ENCODE data around the gene KCND3. TPM values are rescaled to one million over a fixed set of nuclear protein-coding genes. Genes with fewer than 3 reads are reported as not detected.

The KCND3 gene
- total RNA-seq, 6 donors from 2014 or later: 2.7 to 6.4 (median 5.4) TPM

DNA sequence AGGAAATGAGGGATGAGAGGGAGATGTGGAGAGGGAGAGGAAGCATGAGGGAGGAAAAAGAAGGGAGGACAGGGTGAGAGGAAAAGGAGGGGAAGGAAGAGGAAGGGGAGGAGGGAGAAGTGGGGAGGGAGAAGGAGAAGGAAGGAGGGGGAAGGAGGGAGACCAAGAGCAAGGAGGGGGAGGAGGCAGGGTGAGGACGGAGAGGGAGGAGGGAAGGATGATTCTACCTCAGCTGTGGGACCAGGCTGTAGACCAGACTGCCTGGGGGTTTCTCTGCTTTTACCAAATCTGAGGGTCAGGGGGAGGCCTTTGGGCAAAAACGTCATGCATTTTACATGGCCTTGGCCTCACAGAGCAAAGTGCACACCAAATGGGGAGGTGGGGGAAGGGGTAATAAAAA is 94.5 kb downstream of the KCND3 start:
- Histone ChIP-seq H3K27me3 (no peaks in the 10 kb centered on the region), H3K36me3 (no peaks in the 10 kb centered on the region), H3K4me3 (no peak overlapping the region), H3K4me1 (peaks cover 0 to 9% (median 0%) of the 10 kb centered on the region in 4 donors), H3K27ac (no peak overlapping the region), H3K9me3 (no peaks in the 10 kb centered on the region)
- TF ChIP-seq POLR2A (IDR thresholded peaks at IDR 0.05) (no peak), EP300 (IDR thresholded peaks at IDR 0.05) (no peak), POLR2AphosphoS5 (IDR thresholded peaks at IDR 0.05) (no peak)
- TF ChIP-seq, protein P1, sequence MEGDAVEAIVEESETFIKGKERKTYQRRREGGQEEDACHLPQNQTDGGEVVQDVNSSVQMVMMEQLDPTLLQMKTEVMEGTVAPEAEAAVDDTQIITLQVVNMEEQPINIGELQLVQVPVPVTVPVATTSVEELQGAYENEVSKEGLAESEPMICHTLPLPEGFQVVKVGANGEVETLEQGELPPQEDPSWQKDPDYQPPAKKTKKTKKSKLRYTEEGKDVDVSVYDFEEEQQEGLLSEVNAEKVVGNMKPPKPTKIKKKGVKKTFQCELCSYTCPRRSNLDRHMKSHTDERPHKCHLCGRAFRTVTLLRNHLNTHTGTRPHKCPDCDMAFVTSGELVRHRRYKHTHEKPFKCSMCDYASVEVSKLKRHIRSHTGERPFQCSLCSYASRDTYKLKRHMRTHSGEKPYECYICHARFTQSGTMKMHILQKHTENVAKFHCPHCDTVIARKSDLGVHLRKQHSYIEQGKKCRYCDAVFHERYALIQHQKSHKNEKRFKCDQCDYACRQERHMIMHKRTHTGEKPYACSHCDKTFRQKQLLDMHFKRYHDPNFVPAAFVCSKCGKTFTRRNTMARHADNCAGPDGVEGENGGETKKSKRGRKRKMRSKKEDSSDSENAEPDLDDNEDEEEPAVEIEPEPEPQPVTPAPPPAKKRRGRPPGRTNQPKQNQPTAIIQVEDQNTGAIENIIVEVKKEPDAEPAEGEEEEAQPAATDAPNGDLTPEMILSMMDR (IDR thresholded peaks at IDR 0.05): no peak
- ATAC-seq (ENCODE audit: low FRiP score in 2 of 2) (no peak), DNase-seq (no peak)
- WGBS, 2 donors: 43 to 62% methylated on average over 2 of the region's 2 CpGs

DNA sequence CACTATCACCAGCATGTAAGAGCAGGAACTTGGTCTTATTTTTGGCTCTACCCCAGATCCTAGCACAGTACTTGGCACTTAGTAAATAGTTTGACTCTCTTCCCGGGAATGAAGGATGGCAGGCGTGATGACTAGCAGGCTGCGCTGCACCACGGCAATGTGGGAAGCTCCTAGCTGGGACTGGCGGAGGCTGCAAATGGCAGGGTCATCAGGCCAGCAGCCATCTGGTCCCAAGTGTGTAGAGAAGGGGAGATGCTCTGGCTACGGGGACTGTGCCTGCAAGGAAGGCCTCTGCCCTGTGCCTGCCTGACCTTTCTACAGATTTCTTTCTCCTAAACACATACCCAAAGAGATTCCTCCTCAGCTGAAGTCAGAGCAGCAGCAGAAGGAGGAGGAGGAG is 95.0 kb downstream of the KCND3 start:
- H3K4me3 ChIP-seq: no peak overlapping the region
- H3K4me1 ChIP-seq: peaks cover 0 to 9% (median 0%) of the 10 kb centered on the region in 4 donors
- no peak overlapping the region for H3K27ac ChIP-seq
- TF ChIP-seq POLR2A (IDR thresholded peaks at IDR 0.05): no peak
- TF ChIP-seq, protein P1 (IDR thresholded peaks at IDR 0.05): no peak
- no peak for TF ChIP-seq POLR2AphosphoS5 (IDR thresholded peaks at IDR 0.05)
- no peak for TF ChIP-seq EP300 (IDR thresholded peaks at IDR 0.05)
- no peaks in the 10 kb centered on the region for H3K9me3 ChIP-seq
- 85 to 93% methylated on average over 6 of the region's 6 CpGs for WGBS, 2 donors
- ATAC-seq (ENCODE audit: low FRiP score in 2 of 2) (no peak), DNase-seq (no peak)
- H3K36me3 ChIP-seq: no peaks in the 10 kb centered on the region
- no peaks in the 10 kb centered on the region for H3K27me3 ChIP-seq

DNA sequence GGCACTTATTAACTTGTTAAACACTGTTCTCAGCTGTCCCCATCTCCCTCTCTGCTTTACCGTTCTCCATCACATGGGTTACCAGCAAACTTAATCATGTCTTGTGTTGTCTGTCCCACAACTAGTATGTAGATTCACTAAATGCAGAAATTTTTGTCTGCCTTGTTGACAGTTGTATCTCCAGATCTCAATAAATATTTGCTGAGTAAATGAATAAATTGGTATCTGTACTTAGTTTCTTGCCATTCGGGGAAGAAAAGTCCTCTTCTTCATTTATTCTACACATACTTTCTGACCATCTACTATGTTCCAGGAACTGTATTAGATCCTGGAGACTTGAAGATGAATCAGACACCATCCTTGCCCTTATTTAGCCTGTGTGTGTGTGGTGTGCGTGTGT is 97.9 kb downstream of the KCND3 start:
- no peak overlapping the region for H3K27ac ChIP-seq
- WGBS, 2 donors: 68 to 80% methylated on average over 3 of the region's 3 CpGs
- H3K4me1 ChIP-seq: peaks cover 0 to 9% (median 0%) of the 10 kb centered on the region in 4 donors
- H3K4me3 ChIP-seq: no peak overlapping the region
- ATAC-seq (ENCODE audit: low FRiP score in 2 of 2) (no peak), DNase-seq (no peak)
- no peaks in the 10 kb centered on the region for H3K36me3 ChIP-seq
- no peaks in the 10 kb centered on the region for H3K27me3 ChIP-seq
- TF ChIP-seq EP300 (IDR thresholded peaks at IDR 0.05) (no peak), POLR2A (IDR thresholded peaks at IDR 0.05) (no peak), POLR2AphosphoS5 (IDR thresholded peaks at IDR 0.05) (no peak)
- TF ChIP-seq, protein P1 (IDR thresholded peaks at IDR 0.05): no peak
- no peaks in the 10 kb centered on the region for H3K9me3 ChIP-seq

DNA sequence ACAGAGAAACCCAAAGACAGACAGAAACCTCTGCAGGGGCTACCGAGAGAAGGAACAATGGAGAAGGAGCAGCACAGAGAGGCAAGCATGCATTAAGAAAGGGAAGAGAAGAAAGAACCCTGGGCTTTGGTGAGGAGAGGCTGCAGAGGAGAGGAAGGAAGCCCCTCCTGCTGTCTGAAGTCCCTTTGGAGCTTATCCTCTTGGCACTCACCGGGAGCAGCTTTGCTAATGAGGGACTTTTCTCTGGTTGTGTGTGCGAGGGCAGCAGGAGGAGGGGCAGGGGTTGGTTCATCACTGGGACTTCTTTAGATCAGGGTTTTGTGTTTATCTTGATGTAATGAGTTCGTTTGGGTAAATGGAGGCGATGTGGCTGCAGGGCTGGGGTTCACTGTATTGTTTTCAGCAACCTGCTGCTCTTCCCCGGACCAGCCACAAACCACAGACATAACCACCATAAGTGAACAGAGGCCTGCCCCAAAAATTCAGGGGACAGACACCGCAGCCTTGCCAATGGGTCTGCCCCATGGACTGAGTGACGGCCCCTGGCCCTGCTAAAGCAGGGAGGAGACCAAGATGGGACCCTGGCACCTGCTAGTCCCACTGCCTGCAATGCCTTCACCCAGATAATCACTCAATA is 100.6 kb downstream of the KCND3 start:
- Histone ChIP-seq H3K27ac (no peak overlapping the region), H3K9me3 (no peaks in the 10 kb centered on the region), H3K4me3 (no peak overlapping the region), H3K27me3 (no peaks in the 10 kb centered on the region), H3K4me1 (peaks cover 0 to 9% (median 0%) of the 10 kb centered on the region in 4 donors), H3K36me3 (no peaks in the 10 kb centered on the region)
- DNase-seq: no peak
- TF ChIP-seq POLR2AphosphoS5 (IDR thresholded peaks at IDR 0.05) (no peak), EP300 (IDR thresholded peaks at IDR 0.05) (no peak), POLR2A (IDR thresholded peaks at IDR 0.05) (no peak)
- TF ChIP-seq, protein P1 (IDR thresholded peaks at IDR 0.05): no peak
- ATAC-seq (ENCODE audit: low FRiP score in 2 of 2): no peak
- WGBS, 2 donors: 60 to 63% methylated on average over 5 to 8 of the region's 8 CpGs

DNA sequence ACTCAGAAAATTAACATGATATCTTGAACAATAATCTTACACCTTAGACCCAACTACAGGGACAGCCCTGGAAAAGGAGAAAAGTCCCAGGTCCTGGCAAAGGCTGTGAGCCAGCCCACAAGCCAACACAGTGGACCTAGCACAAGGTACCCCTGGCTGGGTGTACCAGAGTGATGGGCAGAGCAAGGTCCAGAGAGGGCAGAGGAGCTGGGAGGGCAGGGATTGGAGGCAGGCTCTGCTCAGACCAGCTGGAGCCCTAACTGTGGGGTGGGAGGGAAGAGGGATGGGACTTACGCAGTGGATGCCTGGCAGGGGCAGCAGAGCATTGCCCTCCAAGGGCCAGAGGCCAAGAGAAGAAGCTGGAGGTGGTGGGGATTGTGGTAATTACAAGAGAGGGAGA is 101.6 kb downstream of the KCND3 start:
- TF ChIP-seq POLR2AphosphoS5 (IDR thresholded peaks at IDR 0.05) (no peak), EP300 (IDR thresholded peaks at IDR 0.05) (no peak), POLR2A (IDR thresholded peaks at IDR 0.05) (no peak)
- TF ChIP-seq, protein P1 (IDR thresholded peaks at IDR 0.05): no peak
- no peak overlapping the region for H3K4me3 ChIP-seq
- 88 to 100% methylated on average over 1 of the region's 1 CpG for WGBS, 2 donors
- DNase-seq (no peak), ATAC-seq (ENCODE audit: low FRiP score in 2 of 2) (no peak)
- no peaks in the 10 kb centered on the region for H3K27me3 ChIP-seq
- H3K27ac ChIP-seq: no peak overlapping the region
- H3K36me3 ChIP-seq: no peaks in the 10 kb centered on the region
- no peaks in the 10 kb centered on the region for H3K9me3 ChIP-seq
- H3K4me1 ChIP-seq: peaks cover 0 to 8% (median 0%) of the 10 kb centered on the region in 4 donors

Data from upper lobe of left lung (tissue), 6 donors.